Esophagus squamous epithelium (tissue), 4 donors: ENCODE results near the gene HMGN4.
"Not testable (repeated sequence)": the region's sequence is repeated elsewhere in the genome, so short reads cannot be mapped to it uniquely, and the experiment has no call there.

Source experiments
- POLR2A ChIP-seq, 4 donors: fragments of 450-650 bp; IDR thresholded peaks; one replicate each; pipeline ENCODE4 v1.6.1; 2017; ENCODE audit warnings: antibody characterized with exemption in 4 of 4, mild to moderate bottlenecking in 4 of 4, moderate library complexity in 3 of 4
- TF ChIP-seq, protein P1 (sequence below), 6 experiments: fragments of 450-650 bp in 4 of 6; fragments of 200-600 bp in 2 of 6; sonication (generic) in 2 of 6; IDR thresholded peaks; one replicate each; pipeline ENCODE4 v1.5.1; 2016 to 2019; ENCODE audit warnings: antibody characterized with exemption in 6 of 6, mild to moderate bottlenecking in 4 of 6, moderate library complexity in 4 of 6

DNA sequence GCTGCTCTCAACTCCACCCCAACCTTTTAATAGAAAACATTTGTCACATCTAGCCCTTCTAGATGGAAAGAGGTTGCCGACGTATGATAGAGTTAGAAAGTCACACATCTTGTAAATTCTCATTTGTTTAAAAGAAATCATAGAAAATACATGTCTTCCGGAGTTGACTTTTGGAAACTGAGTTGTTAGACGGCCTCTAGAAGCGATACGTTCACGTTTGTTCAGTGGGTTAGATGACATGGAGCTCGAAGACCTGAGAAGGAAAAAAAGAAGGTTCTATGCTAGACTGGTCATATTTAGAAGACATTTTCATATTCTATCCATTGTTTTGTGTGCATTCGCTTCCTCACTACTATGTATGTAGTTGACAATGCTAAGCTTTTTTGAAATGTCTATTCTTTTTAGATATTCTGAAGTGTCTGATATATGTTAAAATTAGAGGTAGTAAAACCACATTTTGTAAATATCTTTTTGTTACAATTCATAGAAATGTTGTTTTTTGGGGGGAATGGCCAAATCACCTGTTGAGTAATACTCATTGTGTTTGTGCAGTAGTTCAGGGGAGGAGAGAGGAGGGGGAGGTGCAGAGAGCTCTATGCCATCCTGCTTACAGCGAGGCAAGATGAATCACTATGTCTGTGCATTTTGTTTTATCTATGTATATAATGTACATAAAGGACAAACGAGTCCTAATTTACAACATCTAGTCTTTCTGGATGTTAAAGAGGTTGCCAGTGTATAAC is 15.5 kb upstream of the HMGN4 start:
- TF ChIP-seq, protein P1, sequence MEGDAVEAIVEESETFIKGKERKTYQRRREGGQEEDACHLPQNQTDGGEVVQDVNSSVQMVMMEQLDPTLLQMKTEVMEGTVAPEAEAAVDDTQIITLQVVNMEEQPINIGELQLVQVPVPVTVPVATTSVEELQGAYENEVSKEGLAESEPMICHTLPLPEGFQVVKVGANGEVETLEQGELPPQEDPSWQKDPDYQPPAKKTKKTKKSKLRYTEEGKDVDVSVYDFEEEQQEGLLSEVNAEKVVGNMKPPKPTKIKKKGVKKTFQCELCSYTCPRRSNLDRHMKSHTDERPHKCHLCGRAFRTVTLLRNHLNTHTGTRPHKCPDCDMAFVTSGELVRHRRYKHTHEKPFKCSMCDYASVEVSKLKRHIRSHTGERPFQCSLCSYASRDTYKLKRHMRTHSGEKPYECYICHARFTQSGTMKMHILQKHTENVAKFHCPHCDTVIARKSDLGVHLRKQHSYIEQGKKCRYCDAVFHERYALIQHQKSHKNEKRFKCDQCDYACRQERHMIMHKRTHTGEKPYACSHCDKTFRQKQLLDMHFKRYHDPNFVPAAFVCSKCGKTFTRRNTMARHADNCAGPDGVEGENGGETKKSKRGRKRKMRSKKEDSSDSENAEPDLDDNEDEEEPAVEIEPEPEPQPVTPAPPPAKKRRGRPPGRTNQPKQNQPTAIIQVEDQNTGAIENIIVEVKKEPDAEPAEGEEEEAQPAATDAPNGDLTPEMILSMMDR (IDR thresholded peaks at IDR 0.05) = not testable (repeated sequence)
- TF ChIP-seq POLR2A (IDR thresholded peaks at IDR 0.05) = not testable (repeated sequence)
